Suprapubic skin (tissue), 3 donors: ENCODE data around the gene GMDS.

Source experiments
- POLR2A ChIP-seq, 2 donors: fragments of 450-650 bp; IDR thresholded peaks; one replicate each; pipeline ENCODE4 v1.6.1; 2017; ENCODE audit warnings: antibody characterized with exemption in 2 of 2, mild to moderate bottlenecking in 2 of 2, moderate library complexity in 2 of 2
- TF ChIP-seq, protein P1 (sequence below), 2 donors: fragments of 200-600 bp in 1 of 2; fragments of 450-650 bp in 1 of 2; sonication (generic) in 1 of 2; IDR thresholded peaks; one replicate each; pipeline ENCODE4 v1.5.1; 2016 to 2019; ENCODE audit warnings: antibody characterized with exemption in 2 of 2, mild to moderate bottlenecking in 1 of 2, moderate library complexity in 1 of 2

DNA sequence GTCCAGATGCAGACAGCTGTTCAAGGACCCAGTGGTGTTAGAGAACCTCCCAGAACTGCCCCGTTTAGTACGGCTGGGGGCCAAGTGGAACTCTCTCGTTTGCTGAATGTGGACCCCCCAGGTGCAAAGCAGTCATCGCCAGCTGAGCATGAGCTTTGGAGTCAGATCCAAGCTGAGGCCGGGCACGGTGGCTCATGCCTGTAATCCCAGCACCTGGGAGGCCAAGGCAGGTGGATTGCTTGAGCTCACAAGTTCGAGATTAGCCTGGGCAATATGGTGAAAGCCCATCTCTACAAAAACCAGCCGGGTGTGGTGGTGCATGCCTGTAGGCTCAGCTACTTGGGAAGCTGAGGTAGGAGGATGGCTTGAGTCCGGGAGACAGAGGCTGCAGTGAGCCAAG, 606.0 kb downstream of the GMDS start:
- TF ChIP-seq POLR2A (IDR thresholded peaks at IDR 0.05): no peak
- TF ChIP-seq, protein P1, sequence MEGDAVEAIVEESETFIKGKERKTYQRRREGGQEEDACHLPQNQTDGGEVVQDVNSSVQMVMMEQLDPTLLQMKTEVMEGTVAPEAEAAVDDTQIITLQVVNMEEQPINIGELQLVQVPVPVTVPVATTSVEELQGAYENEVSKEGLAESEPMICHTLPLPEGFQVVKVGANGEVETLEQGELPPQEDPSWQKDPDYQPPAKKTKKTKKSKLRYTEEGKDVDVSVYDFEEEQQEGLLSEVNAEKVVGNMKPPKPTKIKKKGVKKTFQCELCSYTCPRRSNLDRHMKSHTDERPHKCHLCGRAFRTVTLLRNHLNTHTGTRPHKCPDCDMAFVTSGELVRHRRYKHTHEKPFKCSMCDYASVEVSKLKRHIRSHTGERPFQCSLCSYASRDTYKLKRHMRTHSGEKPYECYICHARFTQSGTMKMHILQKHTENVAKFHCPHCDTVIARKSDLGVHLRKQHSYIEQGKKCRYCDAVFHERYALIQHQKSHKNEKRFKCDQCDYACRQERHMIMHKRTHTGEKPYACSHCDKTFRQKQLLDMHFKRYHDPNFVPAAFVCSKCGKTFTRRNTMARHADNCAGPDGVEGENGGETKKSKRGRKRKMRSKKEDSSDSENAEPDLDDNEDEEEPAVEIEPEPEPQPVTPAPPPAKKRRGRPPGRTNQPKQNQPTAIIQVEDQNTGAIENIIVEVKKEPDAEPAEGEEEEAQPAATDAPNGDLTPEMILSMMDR (IDR thresholded peaks at IDR 0.05): no peak
